ENCODE data around the gene OR10H1.

DNA sequence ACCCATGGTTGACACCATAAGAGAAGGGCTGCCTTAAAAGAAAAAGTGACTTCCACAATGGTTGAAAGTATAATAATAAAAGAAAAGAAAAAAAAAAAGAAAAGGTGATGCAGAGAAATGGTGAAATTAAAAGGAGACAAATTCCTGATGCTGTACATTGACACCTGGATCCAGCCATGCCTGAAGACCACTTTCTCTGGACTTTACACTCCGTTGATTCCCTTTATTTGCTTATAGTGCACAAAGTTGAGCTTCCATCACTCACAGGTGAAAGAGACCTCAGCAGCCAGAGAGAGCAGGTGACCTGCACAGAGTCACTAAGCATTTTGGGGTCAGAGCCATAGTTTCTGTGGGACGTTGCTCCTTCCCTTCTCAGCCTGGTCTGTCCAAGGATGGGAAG is 40.2 kb downstream of the OR10H1 start:
- no peak for TF ChIP-seq CTCF (IDR thresholded peaks at IDR 0.05)
- no peak for TF ChIP-seq POLR2A (IDR thresholded peaks at IDR 0.05)
- no peak for TF ChIP-seq POLR2AphosphoS5 (IDR thresholded peaks at IDR 0.05)
- TF ChIP-seq EP300 (IDR thresholded peaks at IDR 0.05), result no peak

All from stomach (tissue), 4 donors.